GM19395 (cell line): ENCODE results near the gene THAP8.
A peak's percentile ranks its signal among the peaks of the same experiment; 100 is the strongest.

ENCODE experiments used
- ATAC-seq: cut with Tn5 transposase; IDR thresholded peaks from one replicate; pipeline ENCODE4 v1.9.1; 2021; ENCODE audit warnings: mild to moderate bottlenecking, moderate library complexity; ENCODE audit not compliant: unreplicated experiment

Gene THAP8

DNA sequence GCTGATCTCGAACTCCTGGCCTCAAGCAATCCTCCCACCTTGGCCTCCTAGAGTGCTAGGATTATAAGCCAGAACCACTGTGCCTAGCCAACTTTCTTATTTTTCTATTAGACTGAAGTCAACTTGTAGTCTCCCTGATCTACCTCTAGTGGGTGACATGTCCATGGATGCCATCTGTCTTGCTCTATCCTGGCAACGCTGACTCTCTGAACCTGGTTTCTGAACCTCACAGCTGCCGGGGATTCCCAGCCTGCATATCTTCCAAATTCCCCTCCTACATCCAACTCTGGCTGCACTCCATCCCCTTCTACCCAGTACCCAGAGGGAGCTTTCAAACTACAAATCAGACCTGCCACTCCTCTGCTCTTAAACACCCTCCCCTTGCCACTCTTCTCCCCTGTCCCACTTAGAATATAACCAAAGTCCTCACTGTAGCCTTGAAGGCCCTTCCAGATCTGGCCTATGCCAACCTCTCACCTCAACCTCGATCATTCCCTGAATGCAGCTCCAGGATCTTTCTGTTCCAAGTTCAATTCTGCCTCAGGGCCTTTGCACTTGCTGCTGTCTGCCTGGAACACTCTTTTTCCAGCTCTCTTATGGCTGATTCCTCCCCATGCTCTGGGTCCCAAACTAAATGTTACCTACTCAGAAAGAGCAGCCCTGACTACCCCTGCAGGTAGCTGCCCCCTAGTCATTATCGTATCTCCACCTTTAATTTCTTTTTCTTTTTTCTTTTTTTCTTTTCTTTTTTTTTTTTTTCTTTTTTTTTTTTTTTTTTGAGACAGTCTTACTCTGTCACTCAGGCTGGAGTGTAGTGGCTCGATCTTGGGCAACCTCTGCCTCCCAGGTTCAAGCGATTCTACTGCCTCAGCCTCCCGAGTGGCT lies 23.6 kb downstream of the THAP8 start:
- no peak for ATAC-seq

DNA sequence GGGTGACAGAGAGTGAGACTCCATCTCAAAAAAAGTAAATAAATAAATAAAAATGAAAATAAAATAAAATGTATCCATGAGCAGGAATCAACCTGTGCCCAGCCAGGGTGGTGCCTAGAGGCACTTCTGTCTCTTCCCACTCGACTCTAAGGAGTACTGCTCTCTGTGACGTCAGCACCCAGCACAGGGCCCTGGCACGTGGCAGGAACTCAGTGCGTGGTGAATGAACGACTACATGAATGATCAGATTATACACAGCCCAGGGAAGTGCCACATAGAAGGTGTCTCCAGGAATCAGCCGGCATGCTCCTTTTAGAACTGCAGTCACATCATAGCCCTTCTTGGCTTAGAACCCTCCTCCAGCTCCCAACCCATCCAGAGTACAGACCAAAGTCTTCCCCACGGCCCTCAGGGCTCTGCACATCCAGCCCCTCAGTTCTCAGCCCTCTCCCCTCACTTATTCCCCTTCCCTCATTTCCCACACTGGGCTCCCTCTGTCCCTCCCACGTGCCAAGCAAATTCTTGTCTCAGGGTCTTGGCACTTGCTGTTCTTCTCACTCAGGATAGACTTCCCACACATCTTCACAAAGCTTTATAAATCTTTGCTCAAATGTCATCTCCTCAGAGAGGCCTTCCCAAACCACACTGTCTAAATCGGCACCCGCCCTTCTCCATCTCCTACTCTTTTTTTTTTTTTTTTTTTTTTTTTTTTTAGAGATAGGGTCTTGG lies 25.6 kb downstream of the THAP8 start:
- ATAC-seq, result no peak

GRCh38 chr19:36027696-36028095 lies 26.4 kb downstream of the THAP8 start:
- ATAC-seq, result no peak

DNA sequence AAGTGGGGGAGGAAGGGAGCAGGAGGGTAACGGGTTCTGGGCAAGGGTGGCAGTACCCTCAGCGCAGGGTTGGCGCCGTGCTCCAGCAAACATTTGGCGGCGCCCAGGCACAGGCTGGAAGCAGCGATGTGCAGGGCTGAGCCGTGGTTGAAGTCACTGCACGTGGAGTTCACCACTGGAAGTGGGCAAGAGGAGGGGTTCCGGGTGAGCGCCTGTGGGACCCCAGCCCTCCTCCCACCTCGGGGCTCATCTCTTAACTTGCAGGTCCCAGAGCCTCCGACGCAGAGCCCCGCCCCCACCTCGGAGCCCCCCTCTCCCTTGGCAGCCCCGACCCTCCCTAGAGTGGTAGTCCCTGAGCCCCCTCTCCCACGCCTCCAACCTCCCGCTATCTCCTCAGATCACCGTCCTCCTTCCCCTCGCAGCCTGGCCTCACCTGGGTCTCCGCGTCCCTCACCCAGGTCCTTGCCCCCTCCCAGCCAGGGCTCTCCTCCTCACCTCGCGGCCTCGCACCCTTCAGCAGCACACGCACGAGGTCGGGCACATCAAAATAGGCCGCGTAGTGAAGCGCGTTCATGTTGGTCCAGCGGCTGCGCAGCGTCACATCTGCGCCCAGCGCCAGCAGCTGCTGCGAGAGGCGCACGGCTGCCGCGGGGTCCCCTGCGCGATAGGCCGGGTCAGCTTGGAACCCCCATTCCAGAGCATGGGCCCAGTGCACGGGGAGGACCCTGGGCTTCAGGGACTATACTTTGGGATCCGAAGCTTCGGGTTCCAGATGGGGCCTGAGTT lies 27.8 kb downstream of the THAP8 start:
- ATAC-seq, result no peak

DNA sequence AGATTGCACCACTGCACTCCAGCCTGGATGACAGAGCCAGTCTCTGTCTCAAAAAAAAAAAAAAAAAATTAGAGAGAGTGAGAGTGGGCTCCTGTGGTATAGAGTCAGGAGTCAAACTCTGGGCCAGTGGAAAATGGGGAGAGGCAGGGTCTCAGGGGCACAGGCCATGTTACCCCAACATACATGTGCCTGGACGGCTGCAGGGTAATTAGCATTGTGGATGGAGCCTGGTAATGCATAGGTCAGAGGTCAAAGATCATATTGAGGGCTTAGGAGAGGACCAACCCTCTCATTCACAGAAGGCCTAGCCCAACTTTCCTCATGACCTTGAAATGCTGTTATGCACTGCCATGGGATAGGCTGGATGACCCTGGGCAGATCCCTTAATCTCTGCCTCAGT lies 28.5 kb downstream of the THAP8 start:
- ATAC-seq, result no peak

DNA sequence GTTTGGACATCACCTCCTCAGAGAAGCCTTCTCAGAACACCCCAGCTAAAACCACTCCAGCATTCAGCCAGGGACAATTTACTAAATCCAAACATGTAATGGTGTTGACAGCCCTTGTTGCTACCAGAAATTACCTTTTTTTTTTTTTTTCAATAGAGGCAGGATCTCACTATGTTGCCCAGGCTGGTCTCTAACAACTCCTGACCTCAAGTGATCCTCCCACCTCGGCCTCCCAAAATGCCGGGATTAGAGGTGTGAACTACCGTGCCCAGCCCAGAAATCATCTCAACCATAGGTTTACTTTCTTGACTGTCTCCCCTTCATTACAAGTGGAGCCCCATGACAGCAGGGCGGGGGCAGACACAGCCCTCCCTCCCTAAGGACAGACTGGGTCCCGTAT lies 30.7 kb downstream of the THAP8 start:
- ATAC-seq, result no peak

DNA sequence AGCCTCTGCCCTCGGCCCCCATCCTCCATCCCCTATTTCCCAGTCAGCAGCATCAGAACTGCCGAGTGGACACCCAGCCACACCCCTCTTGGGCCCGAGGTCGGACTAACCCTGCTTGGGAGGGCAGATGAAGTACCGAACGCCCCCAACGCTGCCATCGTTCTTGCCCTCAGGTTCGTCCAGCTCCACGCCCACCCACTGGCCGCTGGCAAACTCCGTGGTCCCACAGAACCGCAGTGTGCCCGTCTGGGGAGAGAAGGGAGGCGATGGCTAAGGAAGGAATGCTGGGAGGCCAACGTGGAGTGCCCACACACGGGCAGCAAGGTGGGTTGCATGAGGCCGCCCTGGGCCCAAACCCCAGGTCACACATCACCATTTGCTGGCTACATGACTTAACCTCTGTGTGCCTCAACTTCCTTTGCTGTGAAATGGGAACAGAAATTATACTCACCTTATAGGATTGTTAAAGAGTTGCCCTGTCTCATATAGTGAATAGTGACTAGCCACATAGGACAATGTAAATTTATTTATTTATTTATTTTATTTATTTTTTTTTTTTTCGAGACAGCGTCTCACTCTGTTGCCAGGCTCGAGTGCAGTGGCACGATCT lies 34.9 kb downstream of the THAP8 start:
- no peak for ATAC-seq

- ATAC-seq, result peak; percentile 97
Measured at GRCh38 chr19:36014012-36014924, 39.8 kb downstream of the THAP8 start, which contains the start of gene ALKBH6. Gene ALKBH6 (minus strand): TSS chr19:36014213. CDS start chr19:36013397, 816 bp downstream.

- no peak for ATAC-seq
Measured at GRCh38 chr19:36013280-36014011, 40.6 kb downstream of the THAP8 start.

DNA sequence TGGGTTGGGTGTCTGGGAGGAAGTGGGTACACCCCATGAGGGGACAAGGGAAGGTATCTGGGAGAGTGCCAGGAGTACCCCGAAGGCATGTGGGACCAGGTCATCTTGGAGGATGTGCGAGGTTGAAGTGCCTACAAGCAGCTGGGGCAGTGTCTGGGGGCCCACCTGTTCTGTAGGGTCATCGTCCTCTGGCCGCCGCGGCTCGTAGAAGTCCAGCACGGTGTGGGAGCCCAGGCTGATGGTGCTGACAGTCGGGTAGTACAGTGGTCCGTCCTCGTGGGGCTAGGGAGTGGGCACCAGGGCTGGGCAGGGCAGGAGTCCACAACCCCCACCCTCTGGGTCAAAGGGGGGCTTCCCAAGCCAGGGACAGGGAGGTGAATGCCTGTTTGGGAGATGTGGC lies 43.7 kb downstream of the THAP8 start:
- no peak for ATAC-seq

DNA sequence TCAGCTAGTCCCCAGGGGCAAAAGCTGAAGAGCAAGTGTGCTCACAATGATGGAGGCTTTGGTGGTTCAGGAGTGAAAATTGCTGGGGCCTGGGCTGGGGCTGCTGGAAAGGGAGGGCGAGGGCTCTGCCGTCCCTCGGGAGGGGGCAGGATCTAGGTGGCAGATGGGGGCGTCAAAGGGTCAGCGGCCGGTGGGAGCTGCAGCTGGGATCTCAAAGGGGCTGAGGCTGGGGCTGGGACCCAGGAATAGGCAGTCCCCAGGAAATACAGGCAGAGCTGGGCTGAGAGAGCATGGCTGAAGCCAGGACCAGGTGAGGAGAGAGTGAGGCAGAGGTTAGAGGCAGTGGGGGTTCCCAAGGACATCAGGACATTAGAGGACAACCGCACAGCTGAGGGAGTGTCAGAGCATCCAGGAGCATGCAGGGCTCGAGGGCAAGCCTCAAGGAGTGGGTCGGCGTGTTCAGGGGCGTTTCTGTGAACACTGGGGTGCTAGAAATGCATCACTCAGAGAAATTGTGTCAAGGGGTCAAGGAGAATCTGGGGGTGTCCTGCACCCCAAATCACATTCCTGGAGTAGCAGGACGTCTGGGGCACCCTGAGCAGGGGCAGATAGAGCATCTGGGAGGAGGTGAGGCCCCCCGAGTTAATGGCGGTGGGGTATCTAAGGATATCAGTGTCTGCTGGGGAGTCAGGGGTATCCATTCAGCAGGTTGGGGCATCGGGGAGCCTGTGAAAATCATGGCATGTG lies 44.3 kb downstream of the THAP8 start:
- no peak for ATAC-seq

GRCh38 chr19:36009220-36009619 lies 44.9 kb downstream of the THAP8 start:
- no peak for ATAC-seq

DNA sequence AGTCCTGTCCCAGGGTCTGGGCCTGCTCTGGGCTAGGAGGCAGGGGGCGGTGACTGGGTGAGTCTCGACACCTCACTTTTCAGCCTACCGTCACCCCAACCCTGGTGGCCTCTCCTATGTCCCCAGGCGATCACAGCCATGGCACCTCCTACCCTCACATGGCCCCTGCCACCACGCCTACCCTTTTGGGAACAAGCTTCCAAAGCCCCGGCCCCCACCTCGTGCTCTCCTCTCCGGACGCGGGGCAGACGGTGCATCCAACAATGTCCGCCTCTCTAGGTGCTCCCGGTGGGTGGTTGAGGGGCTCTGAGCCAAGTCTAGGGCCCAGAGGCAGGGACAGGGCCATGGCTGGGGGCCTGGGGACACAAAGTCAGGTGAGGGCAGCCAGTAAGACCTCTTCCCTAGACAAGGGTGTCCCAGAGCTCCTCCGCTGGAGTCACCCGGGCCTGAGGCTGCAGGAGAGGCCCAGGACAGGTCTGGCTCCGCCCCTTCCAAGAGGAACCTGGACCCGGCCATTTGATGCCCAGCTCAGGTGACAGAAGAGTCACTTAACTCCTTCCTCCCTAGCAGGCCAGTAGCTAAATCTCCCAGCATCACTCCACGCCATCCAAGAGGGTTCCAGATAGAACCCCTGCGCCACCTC lies 45.6 kb downstream of the THAP8 start, which contains the start of gene SYNE4:
TSS of gene SYNE4 (minus strand) at position 478 of the 643 bp plus-strand sequence. CDS start at position 346, 132 bp downstream.
- ATAC-seq, result no peak

GRCh38 chr19:36006955-36007354 lies 47.1 kb downstream of the THAP8 start:
- no peak for ATAC-seq

DNA sequence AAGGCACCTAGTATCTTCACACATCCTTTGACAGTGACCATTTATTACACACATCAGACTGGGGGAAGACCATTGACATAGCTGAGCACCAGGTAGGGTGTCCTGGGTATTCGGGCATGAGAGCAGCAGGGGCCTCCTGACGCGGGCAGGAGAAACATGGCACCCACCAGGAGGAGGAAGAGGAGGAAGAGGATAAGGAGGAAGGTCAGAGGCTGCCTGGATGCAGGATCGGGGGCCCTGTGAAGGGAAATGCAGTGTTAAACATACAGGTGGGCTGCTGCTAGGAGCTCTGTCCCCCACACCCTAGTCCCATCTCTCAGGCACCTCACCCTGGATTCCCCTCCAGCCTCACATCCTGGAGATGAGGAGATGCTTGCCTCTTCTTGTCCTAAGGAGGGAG lies 50.8 kb downstream of the THAP8 start:
- no peak for ATAC-seq

DNA sequence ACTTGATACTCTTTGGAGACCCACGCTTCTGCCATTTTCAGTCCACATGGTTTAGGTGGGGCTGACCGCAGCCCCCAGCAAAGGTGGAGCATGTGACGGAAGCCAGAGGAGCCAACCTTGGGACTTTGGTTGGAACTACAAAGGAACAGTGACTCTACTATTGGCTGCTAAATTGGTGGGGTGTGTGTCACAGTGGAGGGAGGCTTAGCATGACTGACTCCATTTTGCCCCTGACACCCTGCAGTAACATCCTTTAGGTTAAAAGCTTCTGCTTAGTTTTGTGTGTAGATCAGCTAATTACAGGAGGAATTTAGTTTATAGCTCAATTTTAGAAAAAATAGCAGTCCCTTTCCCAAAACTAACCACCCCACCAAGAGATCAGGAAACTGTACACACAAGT lies 52.5 kb downstream of the THAP8 start:
- ATAC-seq, result no peak

DNA sequence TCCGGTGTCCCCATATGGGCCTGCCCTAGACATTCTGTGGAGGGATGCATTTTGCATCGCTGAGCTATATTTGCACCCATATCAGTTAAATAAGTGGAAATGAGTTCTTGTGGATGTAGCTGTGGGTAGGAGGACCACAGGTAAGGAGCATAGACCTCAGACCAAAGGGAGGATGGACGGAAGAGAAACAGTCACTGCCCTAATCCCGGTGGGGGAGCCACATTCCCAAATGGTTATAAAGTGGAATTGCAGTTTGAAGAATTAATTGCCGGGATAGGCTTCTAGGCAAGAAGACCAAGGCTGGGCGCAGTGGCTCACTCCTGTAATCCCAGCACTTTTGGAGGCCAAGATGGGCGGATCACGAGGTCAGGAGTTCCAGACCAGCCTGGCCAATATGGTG lies 57.3 kb downstream of the THAP8 start:
- ATAC-seq, result no peak
